Measurements from ENCODE around the gene ARFGEF2. TPM values are rescaled to one million over a fixed set of nuclear protein-coding genes. Genes with fewer than 3 reads are reported as not detected.
"Not testable (repeated sequence)": the region's sequence is repeated elsewhere in the genome, so short reads cannot be mapped to it uniquely, and the experiment has no call there.

ARFGEF2 gene
- total and polyA plus RNA-seq, 2 donors (not counting 3 experiments of a cell fraction or from before 2014, with no cell fraction given): 12.7 to 32.6 TPM

GRCh38 chr20:48936178-48936577 is 14.7 kb downstream of the ARFGEF2 start:
- H3K9me3 ChIP-seq (replicated peaks; ENCODE audit: control insufficient read depth, insufficient read depth, low read length); H2AFZ ChIP-seq (ENCODE audit: low read depth, low read length); H3K4me1 ChIP-seq (ENCODE audit: control insufficient read depth, extremely low read depth, insufficient read depth, low read length); H3K9me1 ChIP-seq (replicated peaks; ENCODE audit: control insufficient read depth, extremely low read depth, insufficient read depth, low read length); intact Hi-C loops (cut with micrococcal nuclease); POLR2A ChIA-PET; H3K36me3 ChIP-seq (ENCODE audit: control insufficient read depth in 2 of 2, extremely low read depth in 1 of 2, insufficient read depth in 2 of 2, low read length in 2 of 2); H3K27ac ChIP-seq (ENCODE audit: insufficient read depth, low read depth, low read length); FAIRE-seq; dilution Hi-C loops (cut with MboI; ENCODE audit: extremely low pct_ligation_motif_present, low sequenced_read_pairs); DNase-seq (ENCODE audit: low read depth, low spot score); H4K20me1 ChIP-seq (replicated peaks; ENCODE audit: control insufficient read depth, extremely low read depth, insufficient read depth, low read length); H3K9ac ChIP-seq (replicated peaks; ENCODE audit: extremely low read depth, insufficient read depth, low read length); H3K4me2 ChIP-seq (ENCODE audit: insufficient read depth, low read length); CTCF ChIA-PET; H3K27me3 ChIP-seq (ENCODE audit: control insufficient read depth in 2 of 2, insufficient read depth in 2 of 2, low read length in 2 of 2); BruUV-seq (replicated peaks); H3K4me3 ChIP-seq (replicated peaks in 1 of 3; ENCODE audit: insufficient read depth in 1 of 3, low read depth in 1 of 3, low read length in 3 of 3): not testable (repeated sequence)
- H3K79me2 ChIP-seq (ENCODE audit: control insufficient read depth, insufficient read depth, low read length): peaks cover 62% of the 10 kb centered on the region

GRCh38 chr20:48937674-48938073 is 16.2 kb downstream of the ARFGEF2 start:
- ChIA-PET CTCF (interaction anchor here (1.3 kb wide), 2 partner anchors 15 to 46 kb away, joined by 3 read pairs; no protein-coding TSS in a partner anchor), POLR2A (no interaction called here)
- intact Hi-C loops (cut with micrococcal nuclease): no loop called here
- Histone ChIP-seq H3K4me2 (ENCODE audit: insufficient read depth, low read length) (no peak overlapping the region), H3K4me3 (replicated peaks in 1 of 3; ENCODE audit: insufficient read depth in 1 of 3, low read depth in 1 of 3, low read length in 3 of 3) (no peak overlapping the region), H3K4me1 (ENCODE audit: control insufficient read depth, extremely low read depth, insufficient read depth, low read length) (no peaks in the 10 kb centered on the region), H3K27me3 (ENCODE audit: control insufficient read depth in 2 of 2, insufficient read depth in 2 of 2, low read length in 2 of 2) (no peaks in the 10 kb centered on the region), H3K36me3 (ENCODE audit: control insufficient read depth in 2 of 2, extremely low read depth in 1 of 2, insufficient read depth in 2 of 2, low read length in 2 of 2) (peaks cover 3 to 7% of the 10 kb centered on the region in 2 experiments), H3K9me3 (replicated peaks; ENCODE audit: control insufficient read depth, insufficient read depth, low read length) (no peaks in the 10 kb centered on the region), H4K20me1 (replicated peaks; ENCODE audit: control insufficient read depth, extremely low read depth, insufficient read depth, low read length) (no peaks in the 10 kb centered on the region), H3K27ac (ENCODE audit: insufficient read depth, low read depth, low read length) (no peak overlapping the region), H3K9me1 (replicated peaks; ENCODE audit: control insufficient read depth, extremely low read depth, insufficient read depth, low read length) (no peaks in the 10 kb centered on the region), H3K9ac (replicated peaks; ENCODE audit: extremely low read depth, insufficient read depth, low read length) (no peak overlapping the region), H3K79me2 (ENCODE audit: control insufficient read depth, insufficient read depth, low read length) (peaks cover 52% of the 10 kb centered on the region), H2AFZ (ENCODE audit: low read depth, low read length) (no peak overlapping the region)
- FAIRE-seq: no peak
- dilution Hi-C loops (cut with MboI; ENCODE audit: extremely low pct_ligation_motif_present, low sequenced_read_pairs): no loop called here
- TF ChIP-seq EZH2 (IDR thresholded peaks at IDR 0.05; ENCODE audit: borderline replicate concordance, low read depth, low read length, severe bottlenecking) (no peak), MYC (IDR thresholded peaks at IDR 0.05; ENCODE audit: low read depth, low read length) (no peak), JUN (IDR thresholded peaks at IDR 0.05; ENCODE audit: borderline replicate concordance, insufficient read depth, insufficient read length, low read depth) (no peak)
- no peak for DNase-seq (ENCODE audit: low read depth, low spot score)
- BruUV-seq (replicated peaks): no TSS peak
